GM21825 (cell line): Measurements from ENCODE around the gene RAD18.

Experiments used
- ATAC-seq: cut with Tn5 transposase; IDR thresholded peaks from one replicate; pipeline ENCODE4 v1.9.1; 2021; ENCODE audit warnings: mild to moderate bottlenecking, moderate library complexity; ENCODE audit not compliant: unreplicated experiment

The RAD18 gene

GRCh38 chr3:8963137-8963853 lies at the start of gene RAD18:
TSS of gene RAD18 (minus strand) at chr3:8963472. CDS start at chr3:8963385, 87 bp downstream.
- peak; percentile 90 for ATAC-seq

GRCh38 chr3:9012521-9012920 lies 49.2 kb upstream of the RAD18 start:
- no peak for ATAC-seq

GRCh38 chr3:9009976-9010545 lies 46.8 kb upstream of the RAD18 start:
- ATAC-seq: no peak

DNA sequence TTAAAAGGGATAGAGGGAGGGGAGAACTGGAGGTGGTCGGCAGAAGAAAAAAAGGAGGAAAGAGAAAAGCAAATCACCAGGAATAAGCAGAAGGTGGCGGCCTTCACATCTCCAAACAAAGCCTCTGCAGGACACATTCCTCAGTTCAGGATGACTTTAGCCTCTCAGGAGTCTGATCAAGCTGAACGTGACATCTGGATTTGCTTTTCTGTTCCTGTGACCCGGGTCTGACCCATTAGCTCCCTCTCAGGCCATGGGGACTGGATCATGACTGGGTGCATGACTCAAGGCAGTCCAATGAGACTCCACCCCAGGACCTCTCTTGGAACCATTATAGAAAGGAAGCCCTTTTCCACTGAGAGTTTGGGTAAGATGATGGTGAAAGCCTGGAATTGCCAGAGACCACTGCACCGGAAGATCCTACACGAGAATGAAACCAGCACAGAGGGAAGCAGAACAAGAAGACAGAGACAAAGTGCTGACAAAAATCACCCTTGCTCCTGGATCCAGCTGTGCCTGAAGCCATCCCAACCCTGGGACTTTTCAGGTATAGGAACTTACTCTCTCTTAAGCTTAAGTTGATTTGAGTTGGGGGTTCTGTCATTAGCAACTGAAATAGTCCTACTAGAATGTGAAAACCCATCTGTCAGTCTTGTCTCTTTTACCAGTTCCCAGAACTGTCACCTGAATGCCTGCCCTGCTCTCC lies 45.4 kb upstream of the RAD18 start:
- ATAC-seq: no peak

DNA sequence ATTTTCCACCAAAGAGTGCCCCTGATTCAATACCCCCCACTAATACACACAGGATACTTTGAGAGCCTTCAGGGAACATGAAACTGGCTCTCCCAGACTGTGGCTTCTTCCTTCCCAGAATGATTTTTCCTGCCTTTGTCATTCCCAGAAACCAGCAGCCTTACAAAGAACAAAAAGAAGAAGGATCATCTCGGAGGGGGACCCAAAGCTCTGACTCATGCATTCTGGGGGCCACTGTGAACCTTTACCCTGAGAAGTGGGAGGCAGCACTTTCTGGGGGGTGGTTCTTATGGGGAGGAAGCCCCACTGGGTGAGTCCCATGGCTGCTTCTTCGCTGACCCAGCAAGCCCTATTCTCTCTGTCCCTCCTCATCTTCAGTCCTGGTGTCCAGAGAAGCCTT lies 44.7 kb upstream of the RAD18 start:
- no peak for ATAC-seq

- no peak for ATAC-seq
Observed at GRCh38 chr3:9007213-9007612, 43.9 kb upstream of the RAD18 start.

DNA sequence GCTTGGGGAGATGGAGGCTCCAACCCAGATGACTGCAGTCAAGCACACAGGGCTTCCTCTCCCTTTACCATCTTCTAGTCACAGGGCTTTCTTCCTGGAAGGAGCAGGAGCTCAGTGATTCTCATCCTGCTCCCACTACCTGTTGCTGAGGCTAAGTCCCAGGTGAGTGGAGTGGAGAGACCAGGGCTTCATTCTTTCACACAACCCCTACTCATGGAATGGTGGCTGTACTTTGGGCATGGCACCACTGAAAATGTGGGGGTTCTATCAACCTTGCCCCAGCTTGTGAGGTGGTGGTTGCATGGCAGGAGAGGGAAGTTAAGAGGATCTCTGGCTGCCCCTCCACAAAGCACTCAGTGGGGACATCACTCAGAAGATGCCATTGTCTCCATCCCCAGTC lies 36.8 kb upstream of the RAD18 start:
- ATAC-seq: no peak

DNA sequence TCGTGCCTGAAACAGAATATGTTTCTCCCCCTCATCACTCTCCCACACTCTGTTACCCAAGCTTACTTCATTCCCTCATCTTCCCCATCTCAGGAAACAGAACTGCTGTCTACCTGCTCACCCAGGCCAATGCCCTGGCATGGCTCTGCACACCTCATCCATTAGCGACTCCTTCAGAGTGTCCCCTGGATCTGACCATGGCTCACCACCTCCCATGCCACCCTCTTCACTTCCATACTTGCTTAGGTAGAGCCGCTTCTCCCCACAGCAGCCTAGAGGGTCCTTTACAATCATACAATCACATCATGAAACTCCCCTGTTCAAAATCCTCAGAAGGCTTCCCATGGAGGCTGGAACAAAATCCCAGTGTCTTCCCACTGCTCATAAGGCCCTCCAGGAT lies 33.9 kb upstream of the RAD18 start:
- ATAC-seq: no peak

DNA sequence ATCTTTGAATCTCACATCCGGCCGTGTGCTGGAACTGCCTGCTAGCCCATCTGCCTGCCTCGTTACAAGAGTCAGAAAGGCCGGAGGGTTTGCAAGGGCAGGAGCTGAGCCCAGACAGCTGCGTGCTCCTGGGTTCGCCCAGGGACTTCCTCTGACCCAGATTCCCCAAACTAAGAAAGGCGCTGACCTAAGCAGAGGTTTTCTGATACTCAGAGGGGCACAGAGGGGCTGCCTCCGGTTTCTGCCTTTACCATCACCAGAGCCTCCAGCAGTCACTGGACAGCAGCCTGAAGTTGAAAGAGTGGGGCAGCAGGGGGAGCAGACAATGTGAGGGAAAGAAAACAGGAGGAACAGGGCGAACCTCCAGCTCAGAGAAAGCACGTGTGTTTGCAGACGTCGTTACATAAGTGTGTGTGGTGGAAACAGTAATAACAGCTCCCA lies 33.4 kb upstream of the RAD18 start:
- ATAC-seq: no peak

DNA sequence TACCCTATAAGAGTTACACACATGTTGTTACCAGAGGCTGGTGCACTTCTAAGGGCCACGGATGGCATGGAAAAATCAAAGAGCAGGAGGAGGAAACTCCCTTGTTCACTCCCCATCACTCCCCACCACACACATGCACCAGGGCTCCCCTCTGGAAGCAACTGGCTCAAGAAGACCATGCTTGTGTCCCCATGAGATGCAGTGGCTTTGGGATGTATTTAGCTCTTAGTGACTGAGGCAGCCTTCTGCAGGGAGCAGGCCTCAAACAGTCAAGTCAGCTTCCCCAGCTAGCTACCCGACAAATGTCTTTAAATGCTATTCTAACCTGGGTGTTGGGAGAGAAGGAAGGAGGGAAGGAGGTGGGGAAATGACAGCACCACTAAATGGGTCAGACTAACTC lies 32.9 kb upstream of the RAD18 start:
- no peak for ATAC-seq

DNA sequence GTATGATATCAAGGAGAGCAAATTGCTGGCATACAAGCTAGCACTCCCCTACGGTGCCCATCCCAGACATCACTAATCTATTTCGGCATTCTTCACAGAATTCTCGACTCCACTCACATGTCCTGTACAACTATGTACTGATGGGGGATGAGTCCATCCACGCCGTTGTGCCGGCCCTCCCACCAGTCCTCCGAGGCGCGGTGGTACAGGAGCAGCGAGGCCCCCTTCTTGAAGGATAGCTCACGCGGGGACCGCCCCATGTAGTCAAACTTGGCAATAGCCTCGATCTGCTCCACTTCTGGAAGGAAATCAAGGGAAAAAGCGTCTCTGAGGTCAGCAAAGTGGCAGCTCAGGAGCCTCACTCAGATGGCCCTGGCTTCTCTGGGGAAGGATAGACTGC lies 31.0 kb upstream of the RAD18 start:
- no peak for ATAC-seq

- ATAC-seq: no peak
Observed at GRCh38 chr3:8993331-8993730, 30.1 kb upstream of the RAD18 start.

DNA sequence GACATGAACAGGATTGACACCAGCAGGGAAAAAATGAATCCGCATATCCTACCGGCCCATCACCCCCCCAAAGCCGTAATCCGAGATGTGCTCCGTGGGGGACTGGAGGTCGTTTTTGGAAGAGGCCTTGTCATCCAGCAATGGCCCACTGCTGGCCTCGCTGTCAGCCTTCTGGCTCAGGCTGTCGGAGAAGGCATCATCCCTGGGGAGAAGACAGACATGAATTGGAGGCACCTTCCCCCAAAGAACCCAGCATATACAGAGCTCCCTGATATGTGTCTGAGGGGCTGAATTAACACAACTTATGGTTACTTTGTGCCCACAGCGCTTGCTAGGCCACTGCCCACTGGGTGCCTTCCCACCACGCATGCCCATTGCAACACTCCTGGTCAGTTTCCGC lies 29.6 kb upstream of the RAD18 start:
- ATAC-seq: no peak

DNA sequence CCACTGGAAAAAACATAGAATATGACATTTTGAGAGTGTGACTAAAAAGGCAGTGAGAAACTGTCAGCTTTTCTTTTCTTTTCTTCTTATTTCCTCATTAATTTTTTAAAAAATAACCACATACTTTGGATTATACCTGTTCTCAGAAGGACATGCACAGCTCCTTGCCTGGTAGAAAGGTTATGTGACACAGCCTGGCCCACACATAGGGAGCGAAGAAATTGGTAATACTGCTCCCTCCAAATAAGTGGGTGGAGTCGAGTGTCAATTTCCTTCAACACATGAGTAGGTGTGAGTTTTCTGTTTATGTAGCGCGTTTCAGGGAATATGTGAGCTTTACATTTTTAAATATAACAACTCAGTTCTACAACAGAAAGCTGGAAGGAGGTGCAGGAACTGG lies 28.9 kb upstream of the RAD18 start:
- ATAC-seq: no peak

- no peak for ATAC-seq
Observed at GRCh38 chr3:8990266-8991215, 27.3 kb upstream of the RAD18 start.

DNA sequence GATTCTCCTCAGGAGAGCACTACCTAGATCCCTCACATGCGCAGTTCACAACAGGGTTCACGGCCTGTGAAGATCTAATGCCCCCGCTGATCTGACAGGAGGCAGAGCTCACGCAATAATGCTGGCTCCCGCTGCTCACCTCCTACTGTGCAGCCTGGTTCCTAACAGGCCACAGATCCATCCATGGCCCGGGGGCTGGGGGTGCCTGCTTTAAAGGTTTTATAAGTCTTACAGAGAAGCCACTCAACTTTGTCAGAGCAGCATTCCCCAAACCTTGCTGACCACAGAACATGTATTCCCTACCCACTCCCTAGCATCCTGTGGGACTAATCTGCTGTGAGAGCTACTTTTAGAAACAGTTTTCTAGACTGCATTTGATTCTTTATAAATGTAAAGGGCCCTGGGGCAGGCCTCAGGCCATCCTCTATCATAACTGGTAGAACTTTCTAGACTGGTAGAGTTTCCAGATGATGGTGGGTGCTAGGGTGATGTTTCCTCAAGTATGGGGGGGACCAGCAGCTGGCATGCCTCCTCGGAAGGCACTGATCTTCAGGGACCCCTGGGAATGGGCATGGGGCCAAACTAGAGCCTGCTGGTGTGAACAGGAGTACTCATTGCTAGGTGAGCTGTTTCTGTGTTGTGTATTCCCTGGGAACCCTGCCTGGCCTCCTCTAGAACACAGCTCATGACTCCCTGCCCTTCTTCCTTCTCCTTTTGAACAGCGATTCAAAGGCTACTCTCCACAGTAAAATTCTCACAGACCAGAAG lies 25.7 kb upstream of the RAD18 start:
- no peak for ATAC-seq

DNA sequence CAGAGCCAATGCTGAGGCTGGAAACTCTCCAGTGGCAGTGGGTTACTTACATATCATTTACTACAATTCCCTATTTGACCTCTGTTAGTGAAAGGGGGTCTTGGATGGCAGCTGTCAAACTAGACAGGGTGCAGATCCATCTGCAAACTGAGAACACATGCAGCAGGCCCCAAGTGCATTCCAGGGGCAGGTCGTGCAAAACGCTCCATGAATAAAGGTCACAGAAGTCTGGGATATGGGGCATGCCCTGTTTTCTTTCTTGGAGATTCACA lies 25.0 kb upstream of the RAD18 start:
- no peak for ATAC-seq

GRCh38 chr3:8987645-8988383 lies 24.5 kb upstream of the RAD18 start:
- peak; percentile 71 for ATAC-seq

DNA sequence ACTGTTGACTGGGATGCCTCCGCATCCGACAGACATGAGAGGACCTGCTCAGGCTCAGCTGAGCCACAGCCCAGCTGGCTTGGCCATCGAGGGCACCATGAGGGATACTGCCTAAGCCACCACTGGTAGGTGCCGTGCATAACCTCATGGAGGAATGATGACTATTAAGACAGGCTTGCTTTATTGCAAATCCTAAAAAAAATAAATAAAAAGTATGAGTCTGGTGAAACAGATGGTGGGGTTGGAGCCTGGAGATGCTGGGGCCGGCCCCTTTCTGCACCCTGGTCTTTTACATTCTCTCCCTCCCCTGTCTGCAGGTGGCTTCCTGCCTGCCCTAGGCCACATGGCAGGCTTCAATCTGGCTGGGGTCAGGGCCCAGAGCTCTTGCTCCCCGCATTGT lies 24.0 kb upstream of the RAD18 start:
- no peak for ATAC-seq

GRCh38 chr3:8986741-8987140 lies 23.5 kb upstream of the RAD18 start:
- no peak for ATAC-seq
